ENCODE results near the gene CCDC88C.
"Not testable (repeated sequence)": the region's sequence is repeated elsewhere in the genome, so short reads cannot be mapped to it uniquely, and the experiment has no call there.

- not testable (repeated sequence) for TF ChIP-seq POLR2A (IDR thresholded peaks at IDR 0.05; ENCODE audit: low read length); GATA1 (IDR thresholded peaks at IDR 0.05; ENCODE audit: low read depth, low read length)
Measured at GRCh38 chr14:91428931-91429330, 11.3 kb upstream of the CCDC88C start.
